Measurements from ENCODE around the gene PHF19. TPM values are rescaled to one million over a fixed set of nuclear protein-coding genes. Genes with fewer than 3 reads are reported as not detected.

The PHF19 gene
- total and polyA plus RNA-seq, 2 of the 8 experiments (the other 6 are each of a cell fraction or from before 2014, with no cell fraction given): 28.2 to 31.8 TPM

GRCh38 chr9:120846906-120847305, 30.1 kb downstream of the PHF19 start (continued):
- TF ChIP-seq ATF2 (IDR thresholded peaks at IDR 0.05; ENCODE audit: low read length): no peak
